Colonic mucosa (tissue), 4 donors: ENCODE measurements around the gene CRYAB. TPM values are rescaled to one million over a fixed set of nuclear protein-coding genes. Genes with fewer than 3 reads are reported as not detected.
A peak's percentile ranks its signal among the peaks of the same experiment; 100 is the strongest.

Experiments used
- DNase-seq: peaks from one replicate; pipeline ENCODE4 v3.0.0-alpha.2; 2020
- H3K27ac ChIP-seq: fragments of 200-600 bp; one replicate; pipeline ENCODE4 v1.8.0; 2021
- H3K27me3 ChIP-seq: fragments of 200-600 bp; one replicate; pipeline ENCODE4 v1.8.0; 2021
- H3K36me3 ChIP-seq: fragments of 200-600 bp; one replicate; pipeline ENCODE4 v1.8.0; 2021
- H3K4me1 ChIP-seq: fragments of 200-600 bp; one replicate; pipeline ENCODE4 v1.8.0; 2021; ENCODE audit warnings: mild to moderate bottlenecking
- H3K4me3 ChIP-seq: fragments of 200-600 bp; one replicate; pipeline ENCODE4 v1.8.0; 2021
- H3K9ac ChIP-seq, 2 donors: one replicate each; pipeline ENCODE4 v1.7.0; 2013; ENCODE audit warnings: control low read depth in 2 of 2, low read depth in 2 of 2, low read length in 2 of 2
- H3K9me3 ChIP-seq: fragments of 200-600 bp; one replicate; pipeline ENCODE4 v1.8.0; 2021
- CTCF ChIP-seq: fragments of 200-600 bp; IDR thresholded peaks from one replicate; pipeline ENCODE4 v1.8.0; 2022; ENCODE audit warnings: antibody characterized with exemption, mild to moderate bottlenecking
- intact Hi-C: fragments of 100-400 bp; cut with DNase I; formaldehyde crosslinking; loops from one replicate; pipeline ENCODE4 v1.14.1; 2022
- total RNA-seq, 2 donors: library from RNA; stranded (reverse); fragmentation: NEBNext Ultra II Directional in 1 of 2; extraction: Animal tissue kit (Norgen Biotek cat#: 25700) in 1 of 2; gene quantifications; one replicate each; pipeline ENCODE4 v1.2.1, GENCODE V29; 2021
- donor health status: healthy.
- donor health status: DM: no; HTN: no; CAD: no.
- donor health status: DM: no; HTN: no; CAD: no.

Gene CRYAB
- total RNA-seq, 2 donors from 2014 or later, result 10.6 to 166 TPM

GRCh38 chr11:111879637-111879960 is 32.0 kb downstream of the CRYAB start:
- Histone ChIP-seq H3K27ac (peak overlapping the region; percentile 91), H3K9ac (peak overlapping the region; percentile 72 to 75), H3K4me3 (peak overlapping the region; percentile 52), H3K4me1 (no peaks in the 10 kb centered on the region), H3K36me3 (no peaks in the 10 kb centered on the region), H3K9me3 (no peaks in the 10 kb centered on the region), H3K27me3 (no peaks in the 10 kb centered on the region)
- no peak for DNase-seq
- no peak for TF ChIP-seq CTCF
- intact Hi-C loops, result loop anchor here (5.0 kb wide), 1 partner anchor 98 kb away; no protein-coding TSS in a partner anchor

GRCh38 chr11:111878849-111879636 is 32.5 kb downstream of the CRYAB start, which contains the start of the genes CFAP68 and FDXACB1:
CFAP68 (plus strand) TSS chr11:111879541; CDS start chr11:111879561, 20 bp downstream.
FDXACB1 (minus strand) TSS chr11:111879165; CDS start chr11:111879132, 33 bp downstream.
- Histone ChIP-seq H3K27ac (peak within 1 kb of the TSS; percentile 91), H3K27me3 (no peaks in the 10 kb centered on the region), H3K9me3 (no peaks in the 10 kb centered on the region), H3K4me1 (no peaks in the 10 kb centered on the region), H3K36me3 (no peaks in the 10 kb centered on the region), H3K4me3 (peak within 1 kb of the TSS; percentile 52), H3K9ac (peak within 1 kb of the TSS; percentile 72 to 86)
- intact Hi-C loops, result loop anchor here (5.0 kb wide), 1 partner anchor 98 kb away; no protein-coding TSS in a partner anchor
- TF ChIP-seq CTCF, result peak; percentile 94
- peak; percentile 98 for DNase-seq

DNA sequence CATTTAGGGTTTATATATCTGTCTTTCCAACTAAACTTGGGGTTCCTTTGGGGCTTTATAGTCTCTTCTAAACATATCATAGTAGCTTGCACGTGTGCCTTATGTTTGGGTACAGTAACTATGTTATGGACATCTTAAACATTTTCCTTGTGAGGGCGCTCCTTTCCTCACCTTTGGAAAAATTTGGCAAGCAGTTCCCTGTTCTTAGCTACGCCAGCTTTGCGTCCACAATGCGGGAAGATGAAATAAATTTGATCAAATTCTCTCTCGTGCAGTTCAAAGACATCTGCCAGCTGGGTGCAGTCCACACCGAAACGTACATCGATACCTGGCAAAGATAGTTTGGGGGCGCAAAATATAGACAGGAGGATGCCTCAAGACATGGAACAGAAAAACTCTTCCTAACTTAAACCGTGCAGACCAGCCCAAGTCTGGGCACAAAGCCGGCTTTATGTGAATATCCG is 33.2 kb downstream of the CRYAB start:
- Histone ChIP-seq H3K27me3 (no peaks in the 10 kb centered on the region), H3K36me3 (no peaks in the 10 kb centered on the region), H3K9me3 (no peaks in the 10 kb centered on the region), H3K9ac (peak overlapping the region; percentile 72 to 86), H3K4me3 (peak overlapping the region; percentile 52), H3K27ac (peak overlapping the region; percentile 91), H3K4me1 (no peaks in the 10 kb centered on the region)
- DNase-seq, result no peak
- TF ChIP-seq CTCF, result no peak
- intact Hi-C loops, result loop anchor here (5.0 kb wide), 1 partner anchor 99 kb away; no protein-coding TSS in a partner anchor

- intact Hi-C loops, result no loop called here
Observed at GRCh38 chr11:111871693-111872161, 39.8 kb downstream of the CRYAB start.

More at GRCh38 chr11:111871693-111872161, 39.8 kb downstream of the CRYAB start:
- peak overlapping the region; percentile 56 for H3K27ac ChIP-seq
- peak overlapping the region; percentile 72 to 90 for H3K9ac ChIP-seq
- TF ChIP-seq CTCF, result no peak
- H3K36me3 ChIP-seq, result no peaks in the 10 kb centered on the region
- peak overlapping the region; percentile 95 for H3K4me3 ChIP-seq
- no peaks in the 10 kb centered on the region for H3K27me3 ChIP-seq
- H3K4me1 ChIP-seq, result peaks cover 5% of the 10 kb centered on the region
- DNase-seq, result no peak
- no peaks in the 10 kb centered on the region for H3K9me3 ChIP-seq
